Type B pancreatic cell (in vitro differentiated cells): ENCODE results near the gene KANSL3. TPM values are rescaled to one million over a fixed set of nuclear protein-coding genes. Genes with fewer than 3 reads are reported as not detected.

Experiments used
- DNase-seq: peaks from one replicate; pipeline ENCODE4 v3.0.0; 2021; ENCODE audit warnings: mixed read lengths; ENCODE audit not compliant: unreplicated experiment; ENCODE audit errors: extremely low spot score
- H3K27ac Mint-ChIP-seq: 2 replicates; pipeline ENCODE4 v1.8.0; 2021; ENCODE audit warnings: mild to moderate bottlenecking, mixed read lengths
- H3K27me3 Mint-ChIP-seq: 2 replicates; pipeline ENCODE4 v1.8.0; 2021; ENCODE audit warnings: mixed read lengths
- H3K36me3 Mint-ChIP-seq: 2 replicates; pipeline ENCODE4 v1.8.0; 2021; ENCODE audit warnings: mixed read lengths
- H3K4me1 Mint-ChIP-seq: one replicate; pipeline ENCODE4 v1.8.0; 2021; ENCODE audit warnings: mixed read lengths; ENCODE audit not compliant: unreplicated experiment
- H3K4me3 Mint-ChIP-seq: 2 replicates; pipeline ENCODE4 v1.8.0; 2021; ENCODE audit warnings: mild to moderate bottlenecking, mixed read lengths
- H3K9me3 Mint-ChIP-seq: 2 replicates; pipeline ENCODE4 v1.8.0; 2021; ENCODE audit warnings: mixed read lengths
- CTCF ChIP-seq: fragments of 200-600 bp; sonication (generic); conservative IDR thresholded peaks from 2 replicates; pipeline ENCODE4 v1.5.0; 2021; ENCODE audit warnings: antibody characterized with exemption, mild to moderate bottlenecking
- total RNA-seq: library from RNA; stranded (reverse); gene quantifications from 2 replicates; pipeline ENCODE4 v1.2.1, GENCODE V29; 2021; ENCODE audit warnings: low replicate concordance

Gene KANSL3
- total RNA-seq, 1 donor from 2014 or later, result 53.2 TPM

DNA sequence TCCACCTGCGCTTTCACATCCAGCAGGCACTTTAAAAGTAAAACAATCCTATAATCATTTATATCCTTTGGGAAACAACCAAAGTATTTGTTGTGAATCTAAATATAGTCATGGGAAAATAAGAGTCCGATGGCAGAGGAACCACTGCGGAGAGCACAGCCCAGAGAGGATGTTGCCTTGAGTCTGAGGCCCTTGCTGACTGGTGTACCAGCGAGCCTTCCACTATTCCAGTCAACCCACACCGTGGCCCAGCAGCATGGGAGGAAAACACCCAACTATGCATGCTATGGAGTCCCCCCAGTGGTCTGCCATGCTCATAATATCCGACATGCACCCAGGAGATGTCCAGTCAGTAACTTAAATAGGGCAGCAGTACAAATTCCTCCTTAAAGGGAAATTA, 21.6 kb downstream of the KANSL3 start:
- H3K27ac Mint-ChIP-seq, result peak overlapping the region; percentile 97
- peaks cover 19% of the 10 kb centered on the region for H3K36me3 Mint-ChIP-seq
- no peaks in the 10 kb centered on the region for H3K9me3 Mint-ChIP-seq
- H3K4me3 Mint-ChIP-seq, result no peak overlapping the region
- DNase-seq, result no peak
- no peaks in the 10 kb centered on the region for H3K27me3 Mint-ChIP-seq
- no peak for TF ChIP-seq CTCF
- no peaks in the 10 kb centered on the region for H3K4me1 Mint-ChIP-seq

DNA sequence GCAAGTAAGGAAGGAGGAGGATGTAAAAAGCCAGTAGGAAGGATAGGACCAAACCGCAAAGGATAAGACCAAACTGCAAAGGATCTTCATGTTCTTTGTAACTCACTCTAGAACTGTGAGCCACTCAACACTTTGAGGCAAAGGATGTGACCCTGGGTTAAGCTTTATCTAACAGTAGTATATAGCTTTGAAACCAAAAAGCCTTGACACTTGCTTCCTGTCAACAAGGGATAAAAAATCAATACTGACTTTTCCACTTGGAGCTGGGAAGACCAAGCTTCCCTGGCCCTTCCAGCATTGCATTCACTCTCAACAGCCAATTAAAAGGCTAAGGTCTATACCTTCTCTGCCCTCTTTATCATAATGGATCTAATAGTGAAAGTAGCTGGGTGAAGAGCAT, 22.0 kb downstream of the KANSL3 start:
- H3K36me3 Mint-ChIP-seq, result peaks cover 23% of the 10 kb centered on the region
- DNase-seq, result no peak
- no peak for TF ChIP-seq CTCF
- H3K4me3 Mint-ChIP-seq, result no peak overlapping the region
- no peaks in the 10 kb centered on the region for H3K9me3 Mint-ChIP-seq
- H3K27me3 Mint-ChIP-seq, result no peaks in the 10 kb centered on the region
- no peaks in the 10 kb centered on the region for H3K4me1 Mint-ChIP-seq
- peak overlapping the region; percentile 97 for H3K27ac Mint-ChIP-seq

GRCh38 chr2:96608469-96609455, 29.4 kb downstream of the KANSL3 start:
- DNase-seq, result no peak
- Mint-ChIP-seq H3K27ac (no peak overlapping the region), H3K36me3 (peaks cover 62% of the 10 kb centered on the region), H3K4me3 (no peak overlapping the region), H3K4me1 (no peaks in the 10 kb centered on the region), H3K9me3 (no peaks in the 10 kb centered on the region), H3K27me3 (no peaks in the 10 kb centered on the region)
- TF ChIP-seq CTCF, result no peak

DNA sequence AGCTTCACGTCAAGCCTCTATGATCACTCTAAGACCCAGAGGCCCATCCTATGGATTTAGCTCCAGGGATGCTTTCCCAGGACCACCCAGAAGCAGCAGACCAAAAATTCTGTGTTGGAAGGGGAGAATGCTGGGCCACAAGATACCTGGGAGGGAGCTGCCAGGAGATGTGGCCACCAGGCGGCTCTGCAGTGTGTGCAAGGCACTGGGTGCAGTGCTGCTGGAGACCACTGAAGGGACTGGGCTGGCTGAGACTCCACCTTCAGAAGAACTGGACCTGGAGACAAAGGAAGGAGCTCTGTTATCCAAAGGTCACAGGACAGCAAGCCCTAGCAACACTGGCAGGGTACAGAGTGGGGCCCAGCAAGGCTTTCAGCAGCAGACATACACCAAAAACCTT, 34.0 kb downstream of the KANSL3 start:
- Mint-ChIP-seq H3K9me3 (no peaks in the 10 kb centered on the region), H3K27ac (no peak overlapping the region), H3K36me3 (peaks cover 59% of the 10 kb centered on the region), H3K27me3 (no peaks in the 10 kb centered on the region), H3K4me1 (no peaks in the 10 kb centered on the region), H3K4me3 (no peak overlapping the region)
- peak; percentile 45 for TF ChIP-seq CTCF
- DNase-seq, result no peak

DNA sequence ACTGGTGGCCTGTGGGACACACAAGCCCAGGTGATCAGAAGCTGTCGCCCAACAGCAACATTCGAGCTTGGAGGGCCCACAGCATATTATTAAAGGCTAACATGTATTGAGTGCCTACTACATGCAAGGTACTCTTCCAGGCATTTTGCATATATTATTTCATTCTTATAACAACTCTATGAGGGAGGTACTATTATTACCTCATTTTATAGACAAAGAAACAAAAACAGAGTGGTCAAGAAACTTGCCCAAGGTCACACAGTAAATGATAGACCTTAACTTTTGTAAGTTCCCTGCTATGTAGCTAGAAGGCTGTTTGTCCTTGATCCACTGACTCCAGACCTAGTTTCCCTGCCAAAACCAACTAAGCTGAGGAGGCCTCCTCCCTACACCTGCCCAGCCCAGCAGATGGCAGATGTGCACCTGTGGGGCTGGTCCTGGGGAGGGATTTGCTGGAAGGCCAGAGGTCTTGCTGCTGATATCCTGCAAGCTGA, 35.7 kb downstream of the KANSL3 start:
- no peaks in the 10 kb centered on the region for H3K9me3 Mint-ChIP-seq
- H3K27me3 Mint-ChIP-seq, result no peaks in the 10 kb centered on the region
- H3K4me3 Mint-ChIP-seq, result no peak overlapping the region
- no peak overlapping the region for H3K27ac Mint-ChIP-seq
- no peaks in the 10 kb centered on the region for H3K4me1 Mint-ChIP-seq
- H3K36me3 Mint-ChIP-seq, result peaks cover 58% of the 10 kb centered on the region
- DNase-seq, result no peak
- TF ChIP-seq CTCF, result no peak
